HepG2 (cell line): Measurements from ENCODE around the gene BTBD8. TPM values are rescaled to one million over a fixed set of nuclear protein-coding genes. Genes with fewer than 3 reads are reported as not detected.

Experiments used
- polyA plus RNA-seq, 8 experiments: library from polyadenylated mRNA; depleted of rRNA in 3 of 8; stranded (reverse) in 7 of 8; unstranded in 1 of 8; fragments of >200 nt; fragmentation: Illumina TruSeq in 4 of 8; extraction: Trizol in 4 of 8; gene quantifications; 2 replicates each; pipeline versions ENCODE4 v1.2.1 to v1.2.3, GENCODE V29; 2011 to 2016; ENCODE audit warnings: low read depth in 4 of 8, missing spikeins in 1 of 8, mixed read lengths in 1 of 8; ENCODE audit not compliant: insufficient read depth in 1 of 8
- total RNA-seq, 5 experiments: library from RNA; depleted of rRNA; stranded (reverse); fragments of >200 nt; fragmentation: Illumina TruSeq; extraction: Trizol; gene quantifications; 2 replicates each; pipeline ENCODE4 v1.2.3, GENCODE V29; 2016; ENCODE audit warnings: low read depth in 1 of 5
- TF ChIP-seq, protein P1 (sequence below), 2 experiments: fragments of 450-650 bp in 1 of 2; sonication (generic) in 1 of 2; formaldehyde crosslinking in 1 of 2; IDR thresholded peaks; 2 replicates each; pipeline versions ENCODE4 v1.6.1 to v1.8.0; 2016 to 2022; ENCODE audit warnings: antibody characterized with exemption in 1 of 2, mild to moderate bottlenecking in 1 of 2, missing genetic modification reagents in 1 of 2
- TF ChIP-seq, protein P2 (sequence below): sonication (generic); formaldehyde crosslinking; IDR thresholded peaks from 2 replicates; pipeline ENCODE4 v1.8.1; 2022; ENCODE audit warnings: mild to moderate bottlenecking, missing genetic modification reagents
- TF ChIP-seq, protein P3 (sequence below): sonication (generic); formaldehyde crosslinking; IDR thresholded peaks from 2 replicates; pipeline ENCODE4 v1.4.0; 2020; ENCODE audit warnings: missing genetic modification reagents

The BTBD8 gene
- total and polyA plus RNA-seq, 2 of the 13 experiments (the other 11 are each of a cell fraction or from before 2014, with no cell fraction given) = 0.41 to 1.8 TPM

DNA sequence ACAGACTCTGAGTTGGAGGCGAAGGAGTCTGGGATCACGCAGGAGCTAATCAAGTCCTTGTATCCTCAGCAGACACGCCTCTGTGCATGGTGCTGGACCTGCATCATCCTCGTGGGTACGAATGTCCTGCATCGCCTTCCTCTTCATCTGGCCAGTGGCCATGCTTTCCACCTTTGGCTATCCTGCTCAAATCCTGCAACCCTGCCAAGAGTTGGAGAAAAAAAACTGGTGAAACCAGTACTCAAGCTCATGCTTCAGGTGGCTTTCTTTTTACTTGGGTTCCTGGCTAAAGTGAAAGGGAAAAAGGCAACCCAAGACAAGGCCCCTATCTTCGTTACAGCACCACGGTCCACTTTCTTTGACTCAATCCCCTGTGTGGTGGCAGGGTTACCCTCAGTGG is 13.8 kb upstream of the BTBD8 start (continued):
- TF ChIP-seq, protein P1, sequence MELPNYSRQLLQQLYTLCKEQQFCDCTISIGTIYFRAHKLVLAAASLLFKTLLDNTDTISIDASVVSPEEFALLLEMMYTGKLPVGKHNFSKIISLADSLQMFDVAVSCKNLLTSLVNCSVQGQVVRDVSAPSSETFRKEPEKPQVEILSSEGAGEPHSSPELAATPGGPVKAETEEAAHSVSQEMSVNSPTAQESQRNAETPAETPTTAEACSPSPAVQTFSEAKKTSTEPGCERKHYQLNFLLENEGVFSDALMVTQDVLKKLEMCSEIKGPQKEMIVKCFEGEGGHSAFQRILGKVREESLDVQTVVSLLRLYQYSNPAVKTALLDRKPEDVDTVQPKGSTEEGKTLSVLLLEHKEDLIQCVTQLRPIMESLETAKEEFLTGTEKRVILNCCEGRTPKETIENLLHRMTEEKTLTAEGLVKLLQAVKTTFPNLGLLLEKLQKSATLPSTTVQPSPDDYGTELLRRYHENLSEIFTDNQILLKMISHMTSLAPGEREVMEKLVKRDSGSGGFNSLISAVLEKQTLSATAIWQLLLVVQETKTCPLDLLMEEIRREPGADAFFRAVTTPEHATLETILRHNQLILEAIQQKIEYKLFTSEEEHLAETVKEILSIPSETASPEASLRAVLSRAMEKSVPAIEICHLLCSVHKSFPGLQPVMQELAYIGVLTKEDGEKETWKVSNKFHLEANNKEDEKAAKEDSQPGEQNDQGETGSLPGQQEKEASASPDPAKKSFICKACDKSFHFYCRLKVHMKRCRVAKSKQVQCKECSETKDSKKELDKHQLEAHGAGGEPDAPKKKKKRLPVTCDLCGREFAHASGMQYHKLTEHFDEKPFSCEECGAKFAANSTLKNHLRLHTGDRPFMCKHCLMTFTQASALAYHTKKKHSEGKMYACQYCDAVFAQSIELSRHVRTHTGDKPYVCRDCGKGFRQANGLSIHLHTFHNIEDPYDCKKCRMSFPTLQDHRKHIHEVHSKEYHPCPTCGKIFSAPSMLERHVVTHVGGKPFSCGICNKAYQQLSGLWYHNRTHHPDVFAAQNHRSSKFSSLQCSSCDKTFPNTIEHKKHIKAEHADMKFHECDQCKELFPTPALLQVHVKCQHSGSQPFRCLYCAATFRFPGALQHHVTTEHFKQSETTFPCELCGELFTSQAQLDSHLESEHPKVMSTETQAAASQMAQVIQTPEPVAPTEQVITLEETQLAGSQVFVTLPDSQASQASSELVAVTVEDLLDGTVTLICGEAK (IDR thresholded peaks at IDR 0.05) = no peak
- TF ChIP-seq, protein P1 (CRISPR knock-in tag; IDR thresholded peaks at IDR 0.05) = no peak
- TF ChIP-seq, protein P2, sequence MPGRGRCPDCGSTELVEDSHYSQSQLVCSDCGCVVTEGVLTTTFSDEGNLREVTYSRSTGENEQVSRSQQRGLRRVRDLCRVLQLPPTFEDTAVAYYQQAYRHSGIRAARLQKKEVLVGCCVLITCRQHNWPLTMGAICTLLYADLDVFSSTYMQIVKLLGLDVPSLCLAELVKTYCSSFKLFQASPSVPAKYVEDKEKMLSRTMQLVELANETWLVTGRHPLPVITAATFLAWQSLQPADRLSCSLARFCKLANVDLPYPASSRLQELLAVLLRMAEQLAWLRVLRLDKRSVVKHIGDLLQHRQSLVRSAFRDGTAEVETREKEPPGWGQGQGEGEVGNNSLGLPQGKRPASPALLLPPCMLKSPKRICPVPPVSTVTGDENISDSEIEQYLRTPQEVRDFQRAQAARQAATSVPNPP (CRISPR knock-in tag) = no peak
- TF ChIP-seq, protein P3, sequence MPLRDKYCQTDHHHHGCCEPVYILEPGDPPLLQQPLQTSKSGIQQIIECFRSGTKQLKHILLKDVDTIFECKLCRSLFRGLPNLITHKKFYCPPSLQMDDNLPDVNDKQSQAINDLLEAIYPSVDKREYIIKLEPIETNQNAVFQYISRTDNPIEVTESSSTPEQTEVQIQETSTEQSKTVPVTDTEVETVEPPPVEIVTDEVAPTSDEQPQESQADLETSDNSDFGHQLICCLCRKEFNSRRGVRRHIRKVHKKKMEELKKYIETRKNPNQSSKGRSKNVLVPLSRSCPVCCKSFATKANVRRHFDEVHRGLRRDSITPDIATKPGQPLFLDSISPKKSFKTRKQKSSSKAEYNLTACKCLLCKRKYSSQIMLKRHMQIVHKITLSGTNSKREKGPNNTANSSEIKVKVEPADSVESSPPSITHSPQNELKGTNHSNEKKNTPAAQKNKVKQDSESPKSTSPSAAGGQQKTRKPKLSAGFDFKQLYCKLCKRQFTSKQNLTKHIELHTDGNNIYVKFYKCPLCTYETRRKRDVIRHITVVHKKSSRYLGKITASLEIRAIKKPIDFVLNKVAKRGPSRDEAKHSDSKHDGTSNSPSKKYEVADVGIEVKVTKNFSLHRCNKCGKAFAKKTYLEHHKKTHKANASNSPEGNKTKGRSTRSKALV (CRISPR knock-in tag) = no peak
